Measurements from ENCODE around the gene MYT1. TPM values are rescaled to one million over a fixed set of nuclear protein-coding genes. Genes with fewer than 3 reads are reported as not detected.

MYT1 gene
- total RNA-seq, 4 donors from 2014 or later, result 0.21 TPM; not detected in 3

- H3K9me3 ChIP-seq, result no peaks in the 10 kb centered on the region
- no peak overlapping the region for H3K27ac ChIP-seq
- no peak for DNase-seq
- intact Hi-C loops (cut with DNase I; ENCODE audit: low total_unique reads), result no loop called here
- H3K27me3 ChIP-seq, result peaks cover 0 to 23% of the 10 kb centered on the region in 2 donors
- no peak overlapping the region for H3K4me3 ChIP-seq
- TF ChIP-seq CTCF (IDR thresholded peaks at IDR 0.05), result no peak
- no peak for TF ChIP-seq POLR2A (IDR thresholded peaks at IDR 0.05)
- H3K36me3 ChIP-seq, result no peaks in the 10 kb centered on the region
- H3K4me1 ChIP-seq, result no peaks in the 10 kb centered on the region
Measured at GRCh38 chr20:64165866-64166600, 1.8 kb downstream of the MYT1 start.

GRCh38 chr20:64166721-64167615 is 2.7 kb downstream of the MYT1 start:
- no peak for DNase-seq
- Histone ChIP-seq H3K4me1 (no peaks in the 10 kb centered on the region), H3K9me3 (no peaks in the 10 kb centered on the region), H3K36me3 (no peaks in the 10 kb centered on the region), H3K27me3 (peaks cover 0 to 16% of the 10 kb centered on the region in 2 donors), H3K4me3 (no peak overlapping the region), H3K27ac (no peak overlapping the region)
- TF ChIP-seq POLR2A (IDR thresholded peaks at IDR 0.05) (no peak), CTCF (IDR thresholded peaks at IDR 0.05) (no peak)
- intact Hi-C loops (cut with DNase I; ENCODE audit: low total_unique reads), result no loop called here

- no peaks in the 10 kb centered on the region for H3K9me3 ChIP-seq
- H3K36me3 ChIP-seq, result no peaks in the 10 kb centered on the region
- intact Hi-C loops (cut with DNase I; ENCODE audit: low total_unique reads), result no loop called here
- H3K4me3 ChIP-seq, result no peak overlapping the region
- H3K27me3 ChIP-seq, result peaks cover 0 to 12% of the 10 kb centered on the region in 2 donors
- no peak for TF ChIP-seq POLR2A (IDR thresholded peaks at IDR 0.05)
- TF ChIP-seq CTCF (IDR thresholded peaks at IDR 0.05), result no peak
- no peak for DNase-seq
- no peaks in the 10 kb centered on the region for H3K4me1 ChIP-seq
- H3K27ac ChIP-seq, result no peak overlapping the region
Measured at GRCh38 chr20:64167676-64168075, 3.4 kb downstream of the MYT1 start.

- H3K4me1 ChIP-seq, result no peaks in the 10 kb centered on the region
- intact Hi-C loops (cut with DNase I; ENCODE audit: low total_unique reads), result no loop called here
- H3K36me3 ChIP-seq, result no peaks in the 10 kb centered on the region
- H3K27ac ChIP-seq, result no peak overlapping the region
- no peaks in the 10 kb centered on the region for H3K9me3 ChIP-seq
- TF ChIP-seq POLR2A (IDR thresholded peaks at IDR 0.05) (no peak), CTCF (IDR thresholded peaks at IDR 0.05) (no peak)
- no peak for DNase-seq
- H3K27me3 ChIP-seq, result peaks cover 0 to 9% of the 10 kb centered on the region in 2 donors
- H3K4me3 ChIP-seq, result no peak overlapping the region
Measured at GRCh38 chr20:64168381-64169090, 4.3 kb downstream of the MYT1 start.

Data from uterus (tissue), 4 donors.